BJ (cell line): Measurements from ENCODE around the gene ATP8B4. TPM values are rescaled to one million over a fixed set of nuclear protein-coding genes. Genes with fewer than 3 reads are reported as not detected.

Experiments
- CTCF ChIA-PET: fragments of 350-600 bp; formaldehyde crosslinking; extraction: SDS; loops from one replicate; lab custom pipeline; 2021; ENCODE audit warnings: antibody characterized with exemption, inconsistent platforms; lab: Yijun Ruan, JAX
- POLR2A ChIA-PET: fragments of 300-600 bp; sonication (Branson Sonifier 250); formaldehyde crosslinking; extraction: SDS; loops from one replicate; lab custom pipeline; 2021; ENCODE audit warnings: antibody characterized with exemption; lab: Charles Lee
- DNase-seq: peaks from one replicate; pipeline ENCODE4 v3.0.0-alpha.2; 2011; ENCODE audit warnings: low read depth
- H3K27me3 ChIP-seq: 2 replicates; pipeline ENCODE4 v1.6.0; 2011; ENCODE audit warnings: low read length; ENCODE audit not compliant: control insufficient read depth, insufficient read depth
- H3K36me3 ChIP-seq: 2 replicates; pipeline ENCODE4 v1.5.1; 2011; ENCODE audit warnings: low read length; ENCODE audit not compliant: control insufficient read depth, insufficient read depth
- H3K4me3 ChIP-seq: 2 replicates; pipeline ENCODE4 v1.5.1; 2011; ENCODE audit warnings: low read depth, mild to moderate bottlenecking, control low read depth, low read length
- CTCF ChIP-seq: IDR thresholded peaks from 2 replicates; pipeline ENCODE4 v1.5.1; 2011; ENCODE audit warnings: low read depth, mild to moderate bottlenecking, control low read depth, inconsistent platforms, low read length, moderate library complexity; ENCODE audit not compliant: insufficient read depth
- polyA plus RNA-seq: library from polyadenylated mRNA; depleted of rRNA; stranded (reverse); fragments of >200 nt; gene quantifications from 2 replicates; pipeline ENCODE4 v1.2.3, GENCODE V29; 2011

The ATP8B4 gene
- polyA plus RNA-seq, 1 experiment: 0.23 TPM

- H3K27me3 ChIP-seq: no peaks in the 10 kb centered on the region
- no peak for DNase-seq
- no peak for TF ChIP-seq CTCF
- ChIA-PET CTCF (interaction anchor here (0.8 to 0.9 kb wide), 2 partner anchors 72 to 116 kb away, joined by 3 read pairs; no protein-coding TSS in a partner anchor), POLR2A (no interaction called here)
- no peak overlapping the region for H3K4me3 ChIP-seq
- H3K36me3 ChIP-seq: no peaks in the 10 kb centered on the region
Measured at GRCh38 chr15:50123861-50124557, 5.0 kb upstream of the ATP8B4 start.

GRCh38 chr15:50120729-50121128, 1.7 kb upstream of the ATP8B4 start:
- Histone ChIP-seq H3K36me3 (no peaks in the 10 kb centered on the region), H3K27me3 (no peaks in the 10 kb centered on the region), H3K4me3 (no peak overlapping the region)
- TF ChIP-seq CTCF: no peak
- ChIA-PET CTCF (interaction anchor here (1.5 kb wide), 1 partner anchor 11 kb away, joined by 3 read pairs; no protein-coding TSS in a partner anchor), POLR2A (no interaction called here)
- DNase-seq: no peak

GRCh38 chr15:50117431-50118027, 1.5 kb downstream of the ATP8B4 start:
- TF ChIP-seq CTCF: no peak
- ChIA-PET CTCF (interaction anchor here (2.2 kb wide), 1 partner anchor 20 kb away, joined by 5 read pairs; no protein-coding TSS in a partner anchor), POLR2A (no interaction called here)
- H3K4me3 ChIP-seq: no peak overlapping the region
- H3K27me3 ChIP-seq: no peaks in the 10 kb centered on the region
- H3K36me3 ChIP-seq: no peaks in the 10 kb centered on the region
- no peak for DNase-seq

- Histone ChIP-seq H3K27me3 (no peaks in the 10 kb centered on the region), H3K36me3 (no peaks in the 10 kb centered on the region), H3K4me3 (no peak overlapping the region)
- no peak for DNase-seq
- ChIA-PET POLR2A (no interaction called here), CTCF (interaction anchor here (1.1 to 1.2 kb wide), 2 partner anchors 10 to 12 kb away, joined by 3 to 4 read pairs; no protein-coding TSS in a partner anchor)
- peak; percentile 37 for TF ChIP-seq CTCF
Measured at GRCh38 chr15:50116477-50116876, 2.6 kb downstream of the ATP8B4 start.

GRCh38 chr15:50113992-50114780, 4.8 kb downstream of the ATP8B4 start:
- H3K36me3 ChIP-seq: no peaks in the 10 kb centered on the region
- no peak overlapping the region for H3K4me3 ChIP-seq
- POLR2A ChIA-PET: no interaction called here
- no peaks in the 10 kb centered on the region for H3K27me3 ChIP-seq
- TF ChIP-seq CTCF: no peak
- no peak for DNase-seq
- CTCF ChIA-PET: no interaction called here
